ENCODE measurements around the gene MFSD6L.

DNA sequence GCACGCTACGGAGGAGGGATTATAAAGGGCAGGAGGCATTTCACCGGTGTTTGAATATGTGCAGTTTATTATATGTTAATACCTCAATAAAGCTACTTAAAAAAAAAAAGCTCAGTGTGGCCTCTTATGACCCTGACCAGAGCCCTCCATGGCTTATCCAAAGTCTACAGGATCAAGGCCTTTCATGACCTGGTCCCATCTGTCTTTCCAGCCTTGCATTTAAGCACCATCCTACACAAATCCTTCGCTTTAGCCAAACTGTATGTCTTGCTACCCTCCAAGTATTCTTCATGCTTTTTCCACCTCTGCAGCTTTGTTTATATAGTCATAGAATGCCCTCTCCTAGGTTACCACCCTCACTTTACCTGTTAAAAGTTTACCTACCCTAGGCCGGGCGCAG lies 6.5 kb downstream of the MFSD6L start:
- TF ChIP-seq, protein P1, sequence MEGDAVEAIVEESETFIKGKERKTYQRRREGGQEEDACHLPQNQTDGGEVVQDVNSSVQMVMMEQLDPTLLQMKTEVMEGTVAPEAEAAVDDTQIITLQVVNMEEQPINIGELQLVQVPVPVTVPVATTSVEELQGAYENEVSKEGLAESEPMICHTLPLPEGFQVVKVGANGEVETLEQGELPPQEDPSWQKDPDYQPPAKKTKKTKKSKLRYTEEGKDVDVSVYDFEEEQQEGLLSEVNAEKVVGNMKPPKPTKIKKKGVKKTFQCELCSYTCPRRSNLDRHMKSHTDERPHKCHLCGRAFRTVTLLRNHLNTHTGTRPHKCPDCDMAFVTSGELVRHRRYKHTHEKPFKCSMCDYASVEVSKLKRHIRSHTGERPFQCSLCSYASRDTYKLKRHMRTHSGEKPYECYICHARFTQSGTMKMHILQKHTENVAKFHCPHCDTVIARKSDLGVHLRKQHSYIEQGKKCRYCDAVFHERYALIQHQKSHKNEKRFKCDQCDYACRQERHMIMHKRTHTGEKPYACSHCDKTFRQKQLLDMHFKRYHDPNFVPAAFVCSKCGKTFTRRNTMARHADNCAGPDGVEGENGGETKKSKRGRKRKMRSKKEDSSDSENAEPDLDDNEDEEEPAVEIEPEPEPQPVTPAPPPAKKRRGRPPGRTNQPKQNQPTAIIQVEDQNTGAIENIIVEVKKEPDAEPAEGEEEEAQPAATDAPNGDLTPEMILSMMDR (IDR thresholded peaks at IDR 0.05; ENCODE audit: borderline replicate concordance, extremely low read depth, low read length, poor library complexity, severe bottlenecking) = no peak
- no peak for TF ChIP-seq EZH2 (IDR thresholded peaks at IDR 0.05; ENCODE audit: borderline replicate concordance, low read depth, low read length, severe bottlenecking)
